HuH-7 (cell line): ENCODE data around the gene FTH1.

Experiments
- DNase-seq: peaks from one replicate; pipeline ENCODE4 v3.0.0; 2011; ENCODE audit warnings: low spot score

FTH1 gene

GRCh38 chr11:61948505-61948904, 18.9 kb downstream of the FTH1 start:
- DNase-seq, result no peak

GRCh38 chr11:61947486-61948210, 19.8 kb downstream of the FTH1 start:
- DNase-seq, result peak; percentile 98

- no peak for DNase-seq
These were observed 20.5 kb downstream of the FTH1 start for GRCh38 chr11:61946894-61947293.

GRCh38 chr11:61945191-61945590, 22.2 kb downstream of the FTH1 start:
- DNase-seq, result no peak

- DNase-seq, result no peak
These were observed 27.0 kb downstream of the FTH1 start for GRCh38 chr11:61940466-61940865.

GRCh38 chr11:61935861-61936260, 31.6 kb downstream of the FTH1 start:
- no peak for DNase-seq

GRCh38 chr11:61930933-61931332, 36.5 kb downstream of the FTH1 start:
- DNase-seq, result no peak

DNA sequence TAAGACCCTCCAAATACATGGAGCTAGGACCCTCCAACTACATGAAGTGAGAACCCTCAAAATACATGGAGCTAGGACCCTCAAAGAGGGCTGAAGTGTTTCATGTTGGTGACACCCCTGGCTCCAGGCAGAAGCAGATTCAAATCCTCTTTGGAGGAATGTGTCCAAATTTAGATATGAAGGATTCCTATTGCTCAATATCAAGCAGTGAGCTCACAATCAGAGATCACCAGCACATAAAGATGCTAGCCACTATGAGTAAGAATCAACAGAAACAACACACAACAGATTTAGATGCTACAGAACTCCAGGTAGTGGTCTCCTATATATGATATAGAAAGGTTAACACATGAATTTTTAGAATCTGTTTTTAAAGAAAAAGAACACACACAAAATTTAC, 38.8 kb downstream of the FTH1 start:
- DNase-seq, result no peak

- DNase-seq, result no peak
These were observed 39.9 kb downstream of the FTH1 start for GRCh38 chr11:61927501-61927900.

DNA sequence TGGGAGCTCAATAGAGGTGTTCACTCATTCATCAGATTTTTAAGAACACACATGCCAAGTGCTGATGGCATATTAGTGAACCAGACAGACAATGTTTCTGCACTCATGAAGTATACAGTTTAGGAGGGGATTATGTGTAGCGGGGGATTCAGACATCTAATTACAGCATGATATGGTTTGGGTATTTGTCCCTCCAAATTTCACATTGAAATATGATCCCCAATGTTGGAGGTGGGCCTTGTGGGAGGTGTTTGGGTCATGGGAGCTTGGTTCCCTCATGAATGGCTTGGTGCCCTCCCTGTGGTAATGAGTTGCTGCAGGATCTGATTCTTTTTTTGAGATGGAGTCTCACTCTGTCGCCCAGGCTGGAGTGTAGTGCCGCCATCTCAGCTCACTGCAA, 41.2 kb downstream of the FTH1 start:
- no peak for DNase-seq

GRCh38 chr11:61925736-61926135, 41.7 kb downstream of the FTH1 start:
- DNase-seq, result no peak

GRCh38 chr11:61924064-61924455, 43.4 kb downstream of the FTH1 start:
- no peak for DNase-seq

DNA sequence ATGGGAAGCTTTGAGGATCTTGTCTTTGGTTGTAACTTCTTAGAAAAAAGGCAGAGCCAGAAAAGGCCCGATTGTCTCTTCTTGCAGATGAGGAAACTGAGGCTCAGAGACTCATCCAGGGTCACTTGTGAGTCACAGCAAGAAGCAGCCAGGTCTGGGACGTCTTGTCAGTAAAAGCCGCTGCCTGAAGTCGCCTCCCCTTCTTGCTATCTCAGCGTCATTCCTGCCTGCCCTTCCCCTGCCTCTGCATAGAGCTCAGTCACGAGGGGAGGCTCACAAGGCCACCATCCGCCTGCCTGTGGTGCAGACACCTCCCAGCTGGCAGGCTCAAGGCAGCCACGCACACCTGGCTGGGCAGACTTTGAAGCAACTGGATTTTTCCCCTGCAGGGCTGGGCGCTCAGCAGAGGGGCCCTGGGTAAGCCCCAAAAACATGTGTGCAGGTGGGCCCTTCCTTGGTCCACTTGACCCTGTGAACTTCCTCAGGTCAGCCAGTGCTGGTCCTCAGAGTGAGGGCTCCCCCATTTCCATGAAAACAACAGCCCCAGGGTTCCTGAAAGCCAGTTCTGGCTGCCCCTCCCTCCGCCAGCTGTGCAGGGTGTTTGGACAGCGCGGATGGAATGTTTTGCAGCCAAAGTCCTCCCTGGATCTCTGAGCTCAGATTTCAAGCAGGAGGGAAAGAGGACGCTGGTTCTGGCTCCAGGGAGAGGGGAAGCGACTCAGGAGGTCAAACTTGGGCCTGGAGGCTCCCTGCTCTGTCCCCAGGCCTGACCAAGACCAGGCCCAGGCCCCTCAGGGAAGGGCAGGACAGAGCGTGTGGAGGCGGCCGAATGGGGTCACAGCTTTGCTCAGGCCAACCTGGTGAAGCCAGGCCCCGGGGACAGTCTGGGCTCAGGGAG, 44.0 kb downstream of the FTH1 start:
- peak; percentile 95 for DNase-seq

DNA sequence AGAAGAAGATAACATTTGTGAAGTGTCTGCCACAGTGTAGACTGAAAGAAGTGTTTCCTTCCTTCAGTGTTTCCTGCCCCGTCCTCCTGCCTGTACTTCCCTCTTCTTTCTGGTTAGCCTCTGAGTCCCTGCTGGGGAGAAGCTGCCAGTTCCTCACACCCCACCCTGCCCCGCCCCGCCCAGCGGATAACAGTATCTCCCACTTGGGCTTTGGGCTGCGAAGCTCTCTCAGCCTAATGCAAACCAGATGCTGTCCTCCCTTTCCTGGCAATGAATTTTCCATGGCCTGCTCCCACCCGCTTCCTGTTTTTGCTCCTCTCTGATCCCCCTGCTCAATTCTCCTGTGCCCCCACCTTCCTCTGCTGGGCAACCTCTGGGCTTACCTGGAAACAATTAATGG, 44.9 kb downstream of the FTH1 start:
- DNase-seq, result peak; percentile 22

DNA sequence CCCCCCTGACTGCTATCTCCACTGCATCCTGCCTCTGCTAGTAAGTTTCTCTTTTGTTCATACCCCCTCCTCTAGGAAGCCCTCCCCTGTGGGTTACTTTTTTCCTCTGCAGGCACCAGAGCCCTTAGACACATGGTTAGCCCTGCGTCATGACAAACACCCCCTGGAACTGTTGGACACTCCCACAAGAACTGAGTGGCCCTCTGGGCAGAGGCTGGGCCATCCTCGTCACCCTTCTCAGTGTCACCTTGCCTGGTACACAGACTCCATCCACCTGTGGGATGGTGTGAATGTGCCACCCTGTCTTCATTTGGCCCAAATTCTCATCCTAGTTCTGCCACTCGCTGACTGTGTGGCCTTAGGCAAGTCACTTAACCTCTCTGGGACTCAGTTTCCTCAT, 46.0 kb downstream of the FTH1 start:
- DNase-seq, result peak; percentile 16

- DNase-seq, result peak; percentile 42
These were observed 47.5 kb downstream of the FTH1 start for GRCh38 chr11:61919705-61920631.

DNA sequence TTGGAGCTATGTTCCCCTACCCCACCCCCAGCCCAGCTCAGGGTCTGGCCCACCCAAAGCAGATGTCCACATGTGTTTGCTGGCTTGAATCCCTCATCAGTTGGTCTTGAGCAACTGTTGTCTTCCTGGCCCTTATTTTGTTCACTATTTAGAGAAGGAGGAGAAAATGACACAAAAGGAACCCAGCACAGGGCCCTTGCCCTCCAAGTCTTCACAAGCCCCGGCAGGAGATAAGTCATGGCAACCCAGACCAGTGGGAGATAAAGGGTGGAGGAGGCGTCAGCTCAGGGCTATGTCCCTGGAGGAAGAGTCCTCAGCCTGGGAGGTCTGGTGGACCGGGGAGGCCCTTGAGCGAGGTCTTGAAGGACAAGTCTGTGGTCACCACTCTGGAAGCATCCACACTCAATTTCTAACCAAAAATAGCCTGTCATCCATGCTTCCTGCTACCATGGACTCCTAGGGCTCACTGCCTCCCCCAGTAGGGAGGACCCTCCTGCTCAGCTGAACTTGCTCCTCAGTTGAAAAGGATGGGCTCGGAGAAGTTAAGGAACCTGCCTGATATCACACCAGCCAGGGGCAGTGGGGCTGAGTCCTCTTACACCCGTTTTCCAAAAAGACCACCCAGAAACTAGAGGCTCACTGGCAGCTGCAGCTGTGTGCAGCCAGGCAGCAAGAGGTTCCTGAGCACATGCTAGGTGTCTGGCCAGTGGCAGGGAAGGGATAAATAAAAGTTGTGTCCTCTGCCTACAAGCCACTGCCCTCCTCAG, 48.3 kb downstream of the FTH1 start:
- peak; percentile 13 for DNase-seq

DNA sequence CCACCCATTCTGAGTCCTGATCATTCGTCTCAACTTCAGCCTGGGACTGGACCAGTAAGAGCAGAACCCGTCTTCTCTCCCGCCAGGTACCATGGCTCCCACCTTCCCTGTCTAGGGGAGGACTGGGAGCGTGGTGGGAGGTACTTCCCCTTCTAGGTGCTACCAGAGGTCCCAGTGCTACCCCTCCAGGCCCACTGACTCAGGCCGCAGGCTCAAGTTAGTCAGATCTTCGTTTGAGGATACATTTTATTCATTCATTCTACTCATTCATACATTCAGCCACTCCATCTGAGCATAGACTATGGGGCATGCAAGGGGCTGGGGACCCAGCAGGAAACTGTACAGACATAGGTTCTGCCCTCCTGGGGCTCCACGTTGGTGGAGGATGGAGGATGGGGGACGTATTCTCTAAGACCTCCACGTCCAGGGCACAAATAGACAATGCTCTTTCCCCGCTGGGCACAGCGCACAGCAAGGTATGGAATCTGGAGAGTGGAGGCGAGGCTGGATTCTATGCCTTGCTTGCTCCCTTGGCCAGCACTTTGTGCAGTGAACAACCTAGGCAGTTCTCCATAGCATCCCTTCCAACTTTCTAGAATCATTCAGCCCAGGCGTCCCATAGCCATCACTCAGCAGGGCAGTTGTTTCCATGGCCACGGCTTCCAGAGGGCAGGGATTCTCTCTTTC, 49.0 kb downstream of the FTH1 start:
- peak; percentile 16 for DNase-seq

- peak; percentile 95 for DNase-seq
These were observed 49.9 kb downstream of the FTH1 start, which contains the start of gene RAB3IL1 for GRCh38 chr11:61917334-61918109. TSS of gene RAB3IL1 (minus strand) at chr11:61917566. CDS start at chr11:61917367, 199 bp downstream.
